CD4-positive, alpha-beta memory T cell (primary cell): ENCODE data around the gene DPH5. TPM values are rescaled to one million over a fixed set of nuclear protein-coding genes. Genes with fewer than 3 reads are reported as not detected.
A peak's percentile ranks its signal among the peaks of the same experiment; 100 is the strongest.
"Not testable (repeated sequence)": the region's sequence is repeated elsewhere in the genome, so short reads cannot be mapped to it uniquely, and the experiment has no call there.

Experiments
- CTCF ChIA-PET: fragments of 350-600 bp; sonication (Branson Sonifier 250); formaldehyde crosslinking; loops from one replicate; lab custom pipeline; 2021; ENCODE audit warnings: inconsistent platforms; ENCODE audit not compliant: partially characterized antibody; lab: Charles Lee
- POLR2A ChIA-PET: fragments of 350-600 bp; sonication (Branson Sonifier 250); formaldehyde crosslinking; loops from one replicate; lab custom pipeline; 2021; ENCODE audit not compliant: partially characterized antibody; lab: Charles Lee
- DNase-seq, 5 donors: peaks; one replicate each; pipeline versions ENCODE4 v3.0.0 to v3.0.0-alpha.2; 2020 to 2022; ENCODE audit warnings: mixed read lengths in 1 of 5
- H3K27ac ChIP-seq: one replicate; pipeline ENCODE4 v1.7.0; 2013; ENCODE audit warnings: low read depth, low read length
- H3K27me3 ChIP-seq: 2 replicates; pipeline ENCODE4 v1.7.0; 2013; ENCODE audit warnings: mild to moderate bottlenecking, low read length, moderate library complexity; ENCODE audit not compliant: insufficient read depth
- H3K36me3 ChIP-seq: 2 replicates; pipeline ENCODE4 v1.7.0; 2013; ENCODE audit warnings: mild to moderate bottlenecking, low read length, moderate library complexity; ENCODE audit not compliant: insufficient read depth
- H3K4me1 ChIP-seq: 2 replicates; pipeline ENCODE4 v1.7.0; 2013; ENCODE audit warnings: mild to moderate bottlenecking, low read length, moderate library complexity; ENCODE audit not compliant: insufficient read depth
- H3K4me3 ChIP-seq, 2 donors: one replicate each; pipeline ENCODE4 v1.7.0; 2013; ENCODE audit warnings: low read length in 2 of 2, mild to moderate bottlenecking in 1 of 2
- H3K9me3 ChIP-seq, 2 donors: one replicate each; pipeline ENCODE4 v1.7.0; 2013; ENCODE audit warnings: low read length in 2 of 2, control low read depth in 1 of 2; ENCODE audit not compliant: control insufficient read depth in 1 of 2
- H3K27ac Mint-ChIP-seq, 7 donors: one replicate each; pipeline ENCODE4 v1.8.0; 2020 to 2021; ENCODE audit warnings: mixed read lengths in 7 of 7, mild to moderate bottlenecking in 6 of 7, inconsistent platforms in 3 of 7, moderate library complexity in 3 of 7
- H3K27me3 Mint-ChIP-seq, 2 donors: one replicate each; pipeline ENCODE4 v1.8.0; 2020 to 2021; ENCODE audit warnings: mixed read lengths in 2 of 2
- H3K36me3 Mint-ChIP-seq, 2 donors: one replicate each; pipeline ENCODE4 v1.8.0; 2020 to 2021; ENCODE audit warnings: mixed read lengths in 2 of 2, inconsistent platforms in 1 of 2, mild to moderate bottlenecking in 1 of 2
- H3K4me1 Mint-ChIP-seq, 4 donors: one replicate each; pipeline ENCODE4 v1.8.0; 2020 to 2021; ENCODE audit warnings: mixed read lengths in 4 of 4, mild to moderate bottlenecking in 1 of 4
- H3K4me3 Mint-ChIP-seq, 8 donors: one replicate each; pipeline ENCODE4 v1.8.0; 2020 to 2021; ENCODE audit warnings: mixed read lengths in 8 of 8, mild to moderate bottlenecking in 7 of 8, moderate library complexity in 6 of 8, inconsistent platforms in 3 of 8
- H3K9me3 Mint-ChIP-seq, 8 donors: one replicate each; pipeline ENCODE4 v1.8.0; 2020 to 2021; ENCODE audit warnings: mixed read lengths in 8 of 8, mild to moderate bottlenecking in 5 of 8, inconsistent platforms in 3 of 8, moderate library complexity in 1 of 8
- intact Hi-C: fragments of 100-400 bp; cut with micrococcal nuclease; formaldehyde crosslinking; loops from one replicate; pipeline ENCODE4 v1.15.1; 2023
- polyA plus RNA-seq, 2 donors: library from polyadenylated mRNA; unstranded; fragments of 300-500 nt; fragmentation: Illumina TruSeq; gene quantifications; one replicate each; pipeline ENCODE4 v1.2.3, GENCODE V29; 2021
- total RNA-seq, 2 experiments: library from RNA; stranded (reverse); gene quantifications; one replicate each; pipeline ENCODE4 v1.2.3, GENCODE V29; 2021

Gene DPH5
- total and polyA plus RNA-seq, 4 experiments from 2014 or later: 39.1 to 58.3 (median 50.4) TPM

DNA sequence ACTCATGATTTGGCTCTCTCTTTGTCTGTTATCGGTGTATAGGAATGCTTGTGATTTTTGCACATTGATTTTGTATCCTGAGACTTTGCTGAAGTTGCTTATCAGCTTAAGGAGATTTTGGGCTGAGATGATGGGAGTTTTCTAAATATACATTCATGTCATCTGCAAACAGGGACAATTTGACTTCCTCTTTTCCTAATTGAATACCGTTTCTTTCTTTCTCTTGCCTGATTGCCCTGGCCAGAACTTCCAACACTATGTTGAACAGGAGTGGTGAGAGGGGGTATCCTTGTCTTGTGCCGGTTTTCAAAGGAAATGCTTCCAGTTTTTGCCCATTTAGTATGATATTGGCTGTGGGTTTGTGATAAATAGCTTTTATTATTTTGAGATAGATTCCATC, 79.5 kb downstream of the DPH5 start:
- Mint-ChIP-seq H3K4me1 (peaks cover 51 to 75% (median 65%) of the 10 kb centered on the region in 4 donors), H3K4me3 (peak overlapping the region in 1 of 8 donors; percentile 22), H3K9me3 (peaks cover 2 to 81% (median 70%) of the 10 kb centered on the region in 8 donors), H3K27ac (peak overlapping the region in 2 of 7 donors; percentile 19 to 53), H3K36me3 (peaks cover 88% of the 10 kb centered on the region in 2 donors)
- H3K27ac ChIP-seq, H3K36me3 ChIP-seq, H3K4me3 ChIP-seq, H3K27me3 Mint-ChIP-seq, DNase-seq, H3K27me3 ChIP-seq, H3K9me3 ChIP-seq: not testable (repeated sequence)
- intact Hi-C loops: loop anchor here (5.0 kb wide), 1 partner anchor 41 kb away; no protein-coding TSS in a partner anchor
- POLR2A ChIA-PET: interaction anchor here (1.2 kb wide), 1 partner anchor 19 kb away, joined by 3 read pairs; no protein-coding TSS in a partner anchor
- CTCF ChIA-PET: interaction anchor here (1.8 kb wide), 1 partner anchor 13 kb away, joined by 3 read pairs; no protein-coding TSS in a partner anchor
- peaks cover 49% of the 10 kb centered on the region for H3K4me1 ChIP-seq

DNA sequence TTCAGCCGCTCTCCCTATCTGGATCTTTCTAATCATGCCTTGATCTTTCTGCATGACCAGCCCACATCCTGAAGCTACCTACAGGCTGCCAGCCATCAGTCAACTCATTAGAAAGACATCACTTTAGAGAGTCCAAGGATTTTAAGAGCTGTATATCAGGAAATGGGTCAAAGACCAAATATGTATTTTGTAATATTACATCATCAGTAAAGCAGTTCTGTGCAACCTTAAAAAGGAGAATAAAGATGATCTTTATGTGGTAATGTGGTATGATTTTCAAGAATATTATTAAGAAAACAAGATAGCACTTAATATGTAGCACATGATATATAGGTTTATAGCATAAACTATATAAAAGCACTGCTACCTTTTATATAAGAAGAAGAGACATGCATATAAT, 82.1 kb downstream of the DPH5 start:
- Histone ChIP-seq H3K27ac (no peak overlapping the region), H3K4me3 (no peak overlapping the region), H3K27me3 (no peaks in the 10 kb centered on the region), H3K36me3 (no peaks in the 10 kb centered on the region), H3K9me3 (no peaks in the 10 kb centered on the region), H3K4me1 (peaks cover 25% of the 10 kb centered on the region)
- ChIA-PET POLR2A (interaction anchor here (0.8 to 2.7 kb wide), 5 partner anchors 7 to 295 kb away, joined by 3 to 17 read pairs (median 6); partner anchors contain the start of gene S1PR1), CTCF (interaction anchor here (1.1 kb wide), 1 partner anchor 45 kb away, joined by 3 read pairs; no protein-coding TSS in a partner anchor)
- peak overlapping the region in 4 of 7 donors; percentile 37 to 69 (median 56) for H3K27ac Mint-ChIP-seq
- intact Hi-C loops: no loop called here
- peaks cover 80 to 83% of the 10 kb centered on the region in 2 donors for H3K36me3 Mint-ChIP-seq
- H3K4me3 Mint-ChIP-seq: peak overlapping the region in 3 of 8 donors; percentile 45 to 63 (median 45)
- peaks cover 2 to 60% (median 49%) of the 10 kb centered on the region in 8 donors for H3K9me3 Mint-ChIP-seq
- H3K27me3 Mint-ChIP-seq: no peaks in the 10 kb centered on the region
- DNase-seq: no peak
- peaks cover 40 to 65% (median 55%) of the 10 kb centered on the region in 4 donors for H3K4me1 Mint-ChIP-seq

DNA sequence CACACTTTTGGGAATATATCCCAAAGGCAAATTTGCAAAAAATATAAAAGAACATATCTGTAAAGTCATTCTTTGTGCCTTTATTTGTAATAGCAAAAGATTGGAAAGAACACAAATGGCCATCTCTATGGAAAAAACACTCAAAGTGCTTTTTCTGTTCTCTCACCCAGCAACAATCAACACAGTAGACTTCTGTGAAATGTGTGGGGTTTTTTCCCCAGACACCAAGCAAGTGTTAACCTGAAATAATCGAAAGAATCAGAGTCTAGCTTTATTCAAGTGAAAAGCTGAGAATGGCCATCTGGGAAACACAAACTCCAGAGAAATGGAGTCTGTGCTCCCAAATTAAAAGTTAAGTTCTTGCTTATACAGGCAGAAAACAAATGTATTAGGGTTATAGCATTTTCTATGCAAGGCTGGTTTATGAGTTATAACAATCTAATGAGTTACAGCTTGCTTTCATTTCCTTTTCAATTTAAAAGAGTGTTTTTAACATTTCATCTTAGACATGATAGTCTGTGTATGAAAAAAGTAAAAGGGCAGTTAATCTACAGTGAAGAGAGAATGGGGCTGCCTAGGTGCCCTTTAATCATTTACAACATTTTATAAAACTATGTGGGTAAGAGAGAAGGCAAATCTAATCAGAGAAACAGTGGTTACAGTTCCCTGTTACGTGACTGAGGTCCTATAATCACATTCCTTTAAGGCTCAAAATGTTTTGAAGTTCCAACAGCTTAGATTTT, 83.1 kb downstream of the DPH5 start:
- ChIA-PET CTCF (interaction anchor here (1.1 kb wide), 1 partner anchor 46 kb away, joined by 3 read pairs; no protein-coding TSS in a partner anchor), POLR2A (interaction anchor here (0.6 to 2.7 kb wide), 8 partner anchors 8 to 296 kb away, joined by 3 to 17 read pairs (median 6); partner anchors contain the start of gene S1PR1)
- peaks cover 36 to 68% (median 51%) of the 10 kb centered on the region in 4 donors for H3K4me1 Mint-ChIP-seq
- no peak for DNase-seq
- Histone ChIP-seq H3K27me3 (no peaks in the 10 kb centered on the region), H3K36me3 (no peaks in the 10 kb centered on the region), H3K4me3 (no peak overlapping the region), H3K4me1 (peaks cover 20% of the 10 kb centered on the region), H3K27ac (no peak overlapping the region), H3K9me3 (no peaks in the 10 kb centered on the region)
- H3K9me3 Mint-ChIP-seq: peaks cover 2 to 55% (median 40%) of the 10 kb centered on the region in 8 donors
- H3K27ac Mint-ChIP-seq: peak overlapping the region in 5 of 7 donors; percentile 38 to 69 (median 60)
- H3K27me3 Mint-ChIP-seq: no peaks in the 10 kb centered on the region
- intact Hi-C loops: no loop called here
- peak overlapping the region in 5 of 8 donors; percentile 29 to 63 (median 36) for H3K4me3 Mint-ChIP-seq
- peaks cover 82 to 83% of the 10 kb centered on the region in 2 donors for H3K36me3 Mint-ChIP-seq

DNA sequence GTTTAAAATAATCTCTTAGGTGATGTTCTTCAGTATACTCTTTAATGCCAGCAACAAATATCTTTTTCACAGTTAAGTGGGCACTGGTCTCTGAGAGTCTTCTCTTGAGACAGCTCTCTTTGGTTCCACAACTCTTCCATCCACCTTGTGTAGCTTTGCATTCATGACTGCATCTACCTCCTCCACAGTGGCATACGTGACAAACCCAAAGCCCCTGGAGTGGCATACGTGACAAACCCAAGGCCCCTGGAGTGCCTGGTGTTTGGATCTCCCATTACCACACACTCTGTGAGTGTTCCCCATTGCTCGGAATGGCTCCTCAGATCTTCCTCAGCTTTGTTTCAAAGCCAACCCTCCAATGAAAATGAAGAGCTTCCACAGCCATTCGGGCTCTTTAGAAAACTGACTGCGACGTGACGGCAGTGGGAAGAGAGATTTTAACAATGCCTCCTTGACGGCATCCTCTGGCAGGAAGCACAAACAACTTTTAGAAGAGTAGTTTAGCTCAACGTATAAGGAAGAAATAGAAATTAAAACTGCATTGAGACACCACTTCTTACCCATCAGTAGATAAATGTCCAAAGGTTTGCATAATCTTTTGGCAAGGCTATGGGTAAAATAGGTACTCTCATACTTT, 83.9 kb downstream of the DPH5 start:
- Mint-ChIP-seq H3K27me3 (no peaks in the 10 kb centered on the region), H3K9me3 (peaks cover 2 to 48% (median 33%) of the 10 kb centered on the region in 8 donors), H3K4me1 (peaks cover 35 to 65% (median 46%) of the 10 kb centered on the region in 4 donors), H3K4me3 (peak overlapping the region in 5 of 8 donors; percentile 11 to 63 (median 31)), H3K36me3 (peaks cover 79 to 80% of the 10 kb centered on the region in 2 donors), H3K27ac (peak overlapping the region in 6 of 7 donors; percentile 17 to 60 (median 46))
- ChIA-PET CTCF (interaction anchor here (1.1 to 1.6 kb wide), 2 partner anchors 7 to 12 kb away, joined by 3 to 5 read pairs; no protein-coding TSS in a partner anchor), POLR2A (interaction anchor here (0.8 to 3.4 kb wide), 9 partner anchors 9 to 297 kb away, joined by 3 to 17 read pairs (median 6); partner anchors contain the start of gene S1PR1)
- no peak overlapping the region for H3K27ac ChIP-seq
- peaks cover 20% of the 10 kb centered on the region for H3K4me1 ChIP-seq
- no peaks in the 10 kb centered on the region for H3K9me3 ChIP-seq
- H3K36me3 ChIP-seq: peaks cover 1% of the 10 kb centered on the region
- H3K4me3 ChIP-seq: no peak overlapping the region
- no peaks in the 10 kb centered on the region for H3K27me3 ChIP-seq
- intact Hi-C loops: no loop called here
- no peak for DNase-seq

DNA sequence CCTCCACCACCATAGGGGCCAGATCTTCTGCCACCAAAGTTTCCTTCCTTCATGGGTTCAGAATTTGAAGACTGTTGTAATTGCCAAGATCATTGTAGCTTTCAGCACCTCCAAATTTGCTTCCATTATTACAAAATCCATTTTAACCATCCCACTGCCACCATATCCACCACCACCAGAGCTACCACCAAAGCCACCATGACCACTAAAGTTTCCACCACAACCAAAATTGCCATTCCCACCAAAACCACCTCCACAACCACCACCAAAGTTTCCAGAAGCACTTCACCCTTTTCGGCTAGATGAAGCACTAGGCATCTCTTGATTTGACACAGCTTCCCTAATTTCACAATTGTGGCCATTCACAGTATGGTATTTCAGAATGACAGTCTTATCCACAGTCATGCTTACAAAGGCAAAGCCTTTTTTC, 84.5 kb downstream of the DPH5 start:
- H3K27ac ChIP-seq: no peak overlapping the region
- no peaks in the 10 kb centered on the region for H3K27me3 ChIP-seq
- DNase-seq: no peak
- H3K9me3 ChIP-seq: no peaks in the 10 kb centered on the region
- H3K27ac Mint-ChIP-seq: peak overlapping the region in 4 of 7 donors; percentile 15 to 88 (median 67)
- peak overlapping the region in 5 of 8 donors; percentile 16 to 60 (median 44) for H3K4me3 Mint-ChIP-seq
- POLR2A ChIA-PET: interaction anchor here (0.8 to 3.4 kb wide), 7 partner anchors 8 to 298 kb away, joined by 3 to 14 read pairs (median 6); no protein-coding TSS in a partner anchor
- no peak overlapping the region for H3K4me3 ChIP-seq
- peaks cover 39 to 67% (median 51%) of the 10 kb centered on the region in 4 donors for H3K4me1 Mint-ChIP-seq
- H3K36me3 ChIP-seq: peaks cover 7% of the 10 kb centered on the region
- intact Hi-C loops: no loop called here
- H3K4me1 ChIP-seq: peaks cover 26% of the 10 kb centered on the region
- no peaks in the 10 kb centered on the region for H3K27me3 Mint-ChIP-seq
- peaks cover 79% of the 10 kb centered on the region in 2 donors for H3K36me3 Mint-ChIP-seq
- peaks cover under 1 to 45% (median 29%) of the 10 kb centered on the region in 8 donors for H3K9me3 Mint-ChIP-seq
- CTCF ChIA-PET: interaction anchor here (1.1 to 1.6 kb wide), 2 partner anchors 8 to 12 kb away, joined by 3 to 5 read pairs; no protein-coding TSS in a partner anchor
